LNCaP clone FGC (cell line): Measurements from ENCODE around the gene RXRA.
A peak's percentile ranks its signal among the peaks of the same experiment; 100 is the strongest.

Experiments used
- DNase-seq: peaks from one replicate; pipeline ENCODE4 v3.0.0-alpha.2; 2011; ENCODE audit warnings: low read depth
- H3K4me3 ChIP-seq: 2 replicates; pipeline ENCODE4 v1.5.1; 2011; ENCODE audit warnings: mild to moderate bottlenecking, low read depth, low read length, control low read depth
- CTCF ChIP-seq: IDR thresholded peaks from 2 replicates; pipeline ENCODE4 v1.5.1; 2012; ENCODE audit warnings: mild to moderate bottlenecking; ENCODE audit not compliant: control insufficient read depth, insufficient read depth; ENCODE audit errors: extremely low read depth

RXRA gene

DNA sequence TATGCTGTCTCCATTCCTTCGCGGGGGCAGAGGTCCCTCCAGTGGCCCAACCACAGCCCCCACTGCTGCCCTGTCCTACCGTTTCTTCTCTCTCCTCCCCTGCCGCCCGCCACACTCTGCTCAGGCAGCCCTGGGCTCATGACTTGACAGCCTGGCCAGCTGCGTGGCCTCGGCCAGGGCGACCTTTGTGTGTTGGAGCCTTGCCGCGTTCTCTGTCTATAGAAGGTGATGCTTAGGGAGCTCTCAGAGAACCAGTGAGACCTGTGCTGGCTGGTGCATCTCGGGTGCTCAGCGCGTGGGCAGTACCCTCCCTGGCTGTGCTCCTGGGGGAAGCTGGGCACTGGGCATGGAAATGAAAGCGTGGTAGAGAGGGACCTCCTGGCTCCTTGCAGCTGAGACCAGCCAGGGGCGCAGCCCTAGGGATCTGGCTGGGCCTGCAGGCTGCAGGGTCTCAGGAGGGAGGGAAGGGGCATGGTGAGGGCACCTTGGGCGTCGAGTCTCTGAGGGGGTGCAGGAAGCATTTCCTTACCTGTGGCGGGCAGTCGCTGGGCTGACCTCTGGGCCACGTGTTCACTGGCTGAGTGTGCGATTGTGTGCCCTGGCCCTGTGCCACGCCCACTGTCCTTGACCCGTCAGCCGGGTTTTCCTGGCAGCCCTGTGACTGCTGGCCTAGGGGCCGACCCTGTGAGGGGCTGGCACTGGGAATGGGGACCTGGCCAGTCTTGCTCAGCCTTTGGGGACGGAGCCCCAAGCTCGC lies 50.3 kb downstream of the RXRA start:
- no peak overlapping the region for H3K4me3 ChIP-seq
- no peak for DNase-seq
- TF ChIP-seq CTCF: no peak

- no peak for TF ChIP-seq CTCF
- no peak overlapping the region for H3K4me3 ChIP-seq
- DNase-seq: no peak
These were observed 50.9 kb downstream of the RXRA start for GRCh38 chr9:134377143-134377484.

DNA sequence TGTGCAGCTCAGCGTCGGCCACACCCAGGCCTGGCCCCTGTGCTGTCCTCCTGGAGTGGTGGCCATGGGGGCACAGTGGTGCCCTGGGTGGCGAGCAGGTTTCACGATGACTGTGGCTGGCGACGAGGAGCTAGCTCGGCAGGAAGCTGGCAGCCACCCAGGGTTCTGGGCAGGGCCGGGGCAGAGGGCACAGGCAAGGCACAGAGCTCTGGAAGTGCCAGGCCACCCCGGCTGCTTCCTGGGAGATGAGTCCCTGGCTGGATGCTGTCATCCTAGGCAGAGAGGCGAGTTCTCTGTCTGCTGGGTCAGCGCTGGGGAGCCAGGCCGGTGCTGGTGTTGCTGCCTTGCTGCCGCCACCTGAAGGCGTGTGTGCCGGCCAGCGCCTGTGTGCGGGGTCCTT lies 51.7 kb downstream of the RXRA start:
- H3K4me3 ChIP-seq: peak overlapping the region; percentile 2; the same call in 1 of the 2 replicates
- DNase-seq: peak; percentile 84
- no peak for TF ChIP-seq CTCF

DNA sequence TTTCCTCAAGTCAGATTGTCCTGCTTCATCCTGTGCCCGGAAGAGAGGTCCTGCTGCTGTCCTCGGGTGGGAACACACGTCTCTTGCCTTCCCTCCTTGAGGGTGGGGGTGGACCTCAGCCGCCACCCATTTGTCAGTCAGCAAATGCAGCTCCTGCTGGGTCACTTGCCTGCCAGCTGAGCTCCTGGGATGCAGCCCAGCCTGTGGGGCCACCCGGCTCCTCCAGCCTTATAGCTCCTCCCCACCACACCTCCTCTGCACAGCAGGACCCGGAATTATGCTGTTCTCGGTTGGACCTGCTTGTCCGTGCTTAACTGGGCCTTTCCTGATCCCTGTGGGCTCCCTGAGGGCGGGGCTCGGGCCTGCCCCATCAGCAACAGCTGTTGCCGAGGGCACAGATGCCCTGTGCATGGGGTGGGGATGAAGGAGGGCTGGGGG lies 52.7 kb downstream of the RXRA start:
- peak; percentile 87 for DNase-seq
- 0 out of 2 replicates have a peak overlapping the region, but pooled peaks have one; percentile 14 for H3K4me3 ChIP-seq

GRCh38 chr9:134379831-134380365 lies 53.6 kb downstream of the RXRA start:
- TF ChIP-seq CTCF: no peak
- DNase-seq: no peak
- no peak overlapping the region for H3K4me3 ChIP-seq

More for the DNA sequence above, 52.7 kb downstream of the RXRA start:
- TF ChIP-seq CTCF: no peak

GRCh38 chr9:134380542-134381271 lies 54.5 kb downstream of the RXRA start:
- no peak overlapping the region for H3K4me3 ChIP-seq
- no peak for TF ChIP-seq CTCF
- no peak for DNase-seq
